CD1c-positive myeloid dendritic cell (primary cell): ENCODE results near the gene NOTCH1.

ENCODE experiments used
- DNase-seq: peaks from one replicate; pipeline ENCODE4 v3.0.0-alpha.2; 2016; ENCODE audit errors: extremely low spot score

Gene NOTCH1

DNA sequence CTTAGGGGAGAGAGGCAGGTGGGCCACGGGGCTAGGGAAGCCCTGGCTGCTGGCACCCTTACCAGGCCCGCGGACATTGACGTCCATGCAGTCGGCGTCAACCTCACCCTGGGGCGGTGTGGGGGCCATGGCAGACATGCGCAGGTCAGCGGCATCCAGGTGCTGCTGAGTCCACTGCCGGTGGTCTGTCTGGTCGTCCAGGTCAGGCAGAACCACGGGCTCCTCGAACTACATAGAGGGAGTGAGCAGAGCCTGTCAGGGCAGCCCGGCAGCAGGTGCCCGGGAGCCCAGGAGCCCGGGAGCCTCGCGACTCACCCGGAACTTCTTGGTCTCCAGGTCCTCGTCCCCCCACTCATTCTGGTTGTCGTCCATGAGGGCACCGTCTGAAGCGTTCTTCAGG is 44.2 kb downstream of the NOTCH1 start:
- no peak for DNase-seq

DNA sequence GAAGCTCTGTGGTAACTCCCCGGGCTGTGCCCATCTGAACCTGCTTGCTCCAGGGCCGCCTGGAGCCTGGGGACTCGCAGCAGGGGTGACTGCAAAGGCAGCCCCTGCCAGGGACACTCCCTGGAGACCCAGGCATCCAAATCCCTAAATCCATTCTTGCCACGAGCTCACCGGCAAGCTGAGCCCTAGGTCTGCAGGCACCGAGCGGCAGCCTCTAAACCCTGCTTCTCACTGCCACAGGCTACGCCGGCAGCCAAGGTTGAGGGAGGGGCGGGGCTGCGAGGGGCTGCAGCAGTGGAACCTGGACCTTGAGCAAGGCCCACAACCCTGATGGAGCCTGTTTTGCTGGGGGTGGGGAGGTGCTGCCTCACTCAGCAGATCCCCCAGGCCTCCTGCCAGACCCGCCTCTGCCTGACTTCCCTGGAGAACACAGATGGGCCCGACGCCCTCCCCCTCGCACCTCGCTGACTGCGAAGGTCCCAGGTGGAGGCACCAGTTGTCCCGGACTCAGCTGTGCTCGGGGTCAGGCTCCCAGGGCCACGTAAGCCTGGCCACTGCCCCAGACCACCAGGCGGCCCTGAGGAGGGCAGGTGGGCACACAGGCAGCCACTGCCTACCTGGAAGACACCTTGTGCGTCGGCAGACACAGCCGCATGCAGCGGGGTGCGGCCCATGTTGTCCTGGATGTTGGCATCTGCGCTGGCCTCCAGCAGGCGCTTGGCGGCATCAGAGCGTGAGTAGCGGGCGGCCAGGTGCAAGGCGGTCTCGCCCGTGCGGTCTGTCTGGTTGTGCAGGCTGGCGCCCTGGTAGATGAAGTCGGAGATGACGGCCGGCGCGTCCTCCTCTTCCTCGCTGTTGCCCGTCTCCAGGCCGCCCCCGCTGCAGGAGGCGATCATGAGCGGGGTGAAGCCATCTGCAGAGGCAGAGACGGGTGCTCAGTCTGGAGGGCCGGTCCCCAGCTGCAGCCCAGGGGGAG is 45.6 kb downstream of the NOTCH1 start:
- no peak for DNase-seq

DNA sequence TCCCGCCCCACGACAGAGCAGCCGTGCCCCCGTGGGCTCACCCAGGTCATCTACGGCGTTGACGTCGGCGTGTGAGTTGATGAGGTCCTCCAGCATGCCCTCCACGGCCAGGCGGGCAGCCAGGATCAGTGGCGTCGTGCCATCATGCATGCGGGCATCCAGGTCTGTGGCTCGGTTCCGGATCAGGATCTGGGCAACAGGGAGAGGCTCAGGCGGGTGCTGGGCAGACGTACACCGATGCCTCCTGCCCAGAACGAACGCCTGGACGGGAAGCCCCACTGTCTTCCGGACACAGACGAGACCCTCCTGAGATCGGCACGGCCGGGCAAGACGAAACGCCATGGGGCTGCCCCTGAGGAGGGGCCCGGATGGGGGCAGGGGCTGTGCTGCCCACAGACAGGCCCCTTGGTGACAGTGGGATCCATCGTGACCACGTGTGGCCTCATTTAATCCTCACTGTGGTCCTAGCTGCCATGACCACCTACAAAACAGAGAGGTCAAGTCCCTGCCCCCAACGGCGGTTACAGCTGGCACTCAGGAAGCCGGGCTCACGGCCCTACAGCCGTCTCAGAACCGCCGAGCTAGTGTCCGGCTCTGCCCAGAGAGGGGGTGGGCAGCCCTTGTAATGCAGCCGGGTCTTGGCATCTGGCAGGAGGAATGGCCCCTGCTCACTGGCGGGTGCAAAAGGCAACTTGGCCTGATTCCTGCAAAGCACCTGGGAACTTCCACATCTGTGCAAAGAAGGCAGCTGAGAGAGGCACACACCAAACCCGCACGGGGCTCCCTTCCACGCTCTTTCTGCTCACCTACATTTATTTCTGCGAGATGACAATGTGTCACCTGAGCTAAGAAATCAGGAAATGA is 46.5 kb downstream of the NOTCH1 start:
- DNase-seq: no peak

DNA sequence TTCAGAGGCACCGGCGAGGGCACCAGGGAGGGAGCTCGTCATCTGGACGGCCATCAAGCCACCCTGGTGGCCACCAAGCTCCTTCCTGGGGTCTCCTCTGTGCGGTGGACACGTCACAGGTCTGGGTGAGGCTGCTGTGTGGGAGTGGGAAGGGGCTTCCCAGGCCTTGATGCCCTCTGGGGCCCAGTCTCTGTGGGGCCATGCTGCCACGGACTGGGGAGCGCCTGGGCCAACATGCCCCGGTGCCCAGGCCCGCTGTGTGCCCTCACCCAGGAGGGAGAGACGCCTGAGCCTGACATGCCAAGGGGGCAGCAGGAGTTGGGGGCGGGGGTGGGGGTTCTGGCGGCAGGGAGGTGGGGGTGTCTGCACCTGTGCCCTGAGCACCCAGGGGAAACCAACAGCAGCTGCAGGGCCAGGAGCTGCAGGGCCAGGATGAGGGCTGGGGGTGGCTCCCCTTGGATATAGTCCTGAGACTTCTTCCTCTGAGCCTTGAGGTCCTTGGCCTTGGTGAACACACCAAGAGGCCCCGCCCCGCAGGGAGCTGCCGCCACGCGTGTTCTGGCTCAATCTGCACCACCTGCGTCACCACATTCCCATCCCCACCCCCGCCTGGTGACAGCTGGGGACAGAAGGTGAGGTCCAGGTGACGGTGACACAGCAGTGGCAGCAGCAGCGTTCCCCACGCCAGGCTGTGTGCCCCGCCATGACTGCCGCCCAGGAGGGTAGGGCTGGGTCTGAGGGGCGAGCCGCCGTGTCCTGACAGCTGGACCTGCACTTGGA is 47.7 kb downstream of the NOTCH1 start:
- no peak for DNase-seq

DNA sequence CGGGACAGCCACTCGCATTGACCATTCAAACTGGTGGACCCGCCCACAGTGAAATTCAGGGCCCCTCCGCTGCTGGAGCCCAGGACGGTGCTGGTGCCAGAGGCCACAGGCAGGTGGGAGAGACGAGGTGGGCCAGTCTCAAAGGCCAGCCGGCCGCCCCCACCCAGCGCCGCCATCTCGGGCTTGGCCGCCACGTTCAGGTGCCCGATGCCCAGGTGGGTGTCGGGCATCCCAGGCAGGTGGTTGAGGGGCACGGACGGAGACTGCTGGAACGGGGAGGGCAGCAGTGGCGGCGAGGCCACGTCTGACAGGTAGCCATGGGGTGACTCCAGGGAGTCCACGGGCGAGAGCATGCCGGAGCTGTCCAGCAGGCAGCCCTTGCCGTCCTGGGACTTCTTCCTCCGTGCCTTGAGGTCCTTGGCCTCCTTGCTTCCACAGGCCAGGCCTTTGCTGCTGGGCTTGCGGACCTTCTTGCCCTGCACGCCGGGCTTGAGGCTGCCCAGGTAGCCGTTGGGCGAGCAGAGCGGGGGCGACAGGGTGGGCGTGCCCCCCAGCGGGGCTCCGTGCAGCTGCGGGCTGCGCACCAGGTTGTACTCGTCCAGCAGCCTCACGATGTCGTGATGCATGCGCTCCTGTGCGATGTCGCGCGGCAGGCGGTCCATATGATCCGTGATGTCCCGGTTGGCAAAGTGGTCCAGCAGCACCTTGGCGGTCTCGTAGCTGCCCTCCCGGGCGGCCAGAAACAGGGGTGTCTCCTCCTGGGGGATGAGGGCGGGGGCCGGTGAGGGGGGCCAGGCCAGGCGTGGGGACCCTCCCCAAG is 48.8 kb downstream of the NOTCH1 start:
- DNase-seq: no peak

GRCh38 chr9:136496181-136496580 is 49.7 kb downstream of the NOTCH1 start:
- no peak for DNase-seq

DNA sequence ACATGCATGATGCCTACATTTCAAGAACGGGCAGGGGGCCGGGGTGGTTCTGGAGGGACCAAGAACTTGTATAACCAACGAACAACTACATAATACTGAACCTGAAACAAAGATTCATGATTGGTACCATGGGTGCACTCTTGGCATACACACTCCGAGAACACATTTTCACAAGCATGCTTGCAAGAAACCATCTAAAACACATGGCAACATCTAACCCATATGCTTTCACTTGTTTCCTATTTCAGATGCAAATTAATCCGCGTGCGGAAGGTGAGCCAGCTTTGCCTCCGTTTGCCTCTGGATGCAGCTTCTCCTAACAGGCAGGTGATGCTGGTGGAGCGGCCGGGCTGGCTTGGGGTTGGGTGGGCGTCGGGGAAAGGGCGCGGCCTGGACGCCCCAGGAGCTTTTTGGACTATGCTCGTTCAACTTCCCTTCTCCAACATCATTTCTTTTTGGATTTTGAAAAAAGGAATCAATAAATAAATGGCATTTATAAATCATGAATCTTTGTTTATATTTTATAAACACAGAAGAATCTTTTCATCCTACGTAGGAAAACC is 50.5 kb downstream of the NOTCH1 start:
- DNase-seq: no peak

- DNase-seq: no peak
These were observed 51.2 kb downstream of the NOTCH1 start for GRCh38 chr9:136494531-136495215.

DNA sequence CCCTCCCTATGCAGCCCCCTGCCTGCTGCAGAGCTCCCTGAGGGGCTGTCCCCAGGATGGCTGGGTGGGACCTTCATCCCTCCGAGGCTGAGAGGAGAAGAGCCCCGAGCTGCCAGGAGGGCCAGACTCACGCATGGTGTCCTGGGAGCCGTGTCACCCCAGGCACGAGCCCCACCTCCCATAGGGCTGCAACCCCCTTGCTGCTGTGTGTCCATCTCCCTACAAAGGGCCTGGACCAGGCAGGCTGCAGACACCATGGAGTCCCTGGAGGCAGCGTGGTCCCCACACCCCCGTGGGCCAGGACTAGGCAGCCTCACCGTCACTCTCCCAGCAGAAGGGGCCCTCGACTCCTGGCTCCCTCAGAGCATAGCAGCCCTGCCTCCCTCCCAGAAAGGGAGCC is 51.8 kb downstream of the NOTCH1 start:
- DNase-seq: no peak

- DNase-seq: no peak
These were observed 52.3 kb downstream of the NOTCH1 start for GRCh38 chr9:136493567-136493971.

DNA sequence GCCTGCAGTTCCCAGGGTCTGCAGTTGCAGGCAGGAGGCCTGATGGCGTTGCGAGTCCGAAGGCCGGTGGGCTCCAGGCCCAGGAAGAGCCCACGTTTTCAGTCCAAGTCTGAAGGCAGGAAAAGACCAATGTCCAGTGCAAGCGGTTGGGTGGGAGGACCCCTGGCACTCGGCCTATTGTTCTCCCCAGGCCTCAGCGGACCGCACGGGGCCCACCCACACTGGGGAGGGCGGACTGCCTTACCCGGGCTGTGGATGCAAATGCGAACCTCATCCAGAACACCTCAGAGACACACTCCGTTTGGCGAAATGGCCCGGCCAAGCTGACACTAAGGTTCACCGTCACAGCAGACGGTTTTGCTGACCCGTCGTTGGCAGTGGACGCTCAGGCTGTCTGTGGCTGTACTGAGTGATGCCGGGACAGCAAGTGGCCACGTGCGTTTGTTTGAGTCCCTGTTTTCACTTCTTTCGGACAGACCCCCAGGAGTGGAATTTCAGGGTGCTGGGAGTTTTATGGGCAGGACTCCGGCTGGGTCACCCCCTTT is 52.8 kb downstream of the NOTCH1 start:
- no peak for DNase-seq

DNA sequence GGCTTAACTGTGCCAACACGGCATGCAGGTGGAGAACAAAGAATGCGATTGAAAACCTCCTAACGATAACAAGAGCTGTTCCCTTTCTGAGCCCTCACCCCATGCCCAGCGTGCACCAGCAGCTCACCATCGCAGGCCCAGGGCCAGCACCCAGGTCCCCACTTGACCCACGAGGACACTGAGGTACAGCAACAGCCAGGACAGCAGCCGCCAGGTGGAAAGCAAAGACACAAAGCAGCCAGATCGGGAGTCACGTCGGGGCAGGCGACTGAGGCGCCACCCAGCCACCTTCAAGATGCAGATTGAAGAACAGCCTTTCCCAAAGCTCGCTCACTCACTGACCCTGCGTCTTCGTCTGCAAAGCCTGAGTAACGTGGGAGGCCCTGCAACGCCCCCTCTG is 56.1 kb downstream of the NOTCH1 start:
- no peak for DNase-seq

DNA sequence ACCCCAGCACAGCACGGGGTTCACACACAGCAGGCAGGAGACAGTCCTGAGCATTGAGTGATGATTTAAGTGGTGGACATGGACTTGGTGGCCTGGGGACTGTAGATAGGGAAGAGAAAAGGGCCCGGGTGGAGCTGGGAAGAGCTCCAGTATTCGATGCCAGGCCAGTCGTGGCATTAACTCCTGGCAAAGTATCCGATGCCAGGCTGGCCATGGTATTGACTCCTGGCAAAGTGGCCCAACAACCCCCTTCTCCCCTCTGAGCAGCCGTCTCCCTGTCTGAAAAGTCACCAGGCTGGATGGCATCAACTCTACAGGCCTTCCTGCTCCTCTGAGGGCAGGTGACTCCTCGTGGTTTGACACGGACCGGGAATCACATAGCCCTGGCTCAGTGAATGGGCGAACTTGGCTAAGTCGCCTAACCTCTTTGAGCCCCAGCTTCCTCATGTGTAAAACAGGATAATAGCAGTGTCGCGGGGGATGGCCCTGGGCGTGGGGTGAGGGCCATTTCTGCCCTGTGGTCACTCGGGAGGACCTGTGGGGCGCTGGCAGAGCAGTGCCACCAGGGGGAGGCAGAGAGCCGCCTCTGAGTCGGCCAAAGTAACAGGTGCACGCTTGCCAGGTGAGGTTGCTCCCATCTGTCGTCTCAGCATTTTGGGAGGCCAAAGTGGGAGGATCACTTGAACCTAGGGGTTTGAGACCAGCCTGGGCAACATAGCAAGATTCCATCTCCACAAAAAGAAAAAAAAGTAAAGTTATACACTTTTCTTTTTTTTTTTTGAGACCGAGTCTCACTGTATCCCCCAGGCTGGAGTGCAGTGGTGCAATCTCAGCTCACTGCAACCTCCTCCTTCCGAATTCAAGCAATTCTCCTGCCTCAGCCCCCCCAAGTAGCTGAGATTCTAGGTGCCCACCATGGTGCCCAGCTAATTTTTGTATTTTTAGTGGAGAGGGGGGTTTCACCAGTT is 57.3 kb downstream of the NOTCH1 start:
- peak; percentile 73 for DNase-seq

- DNase-seq: no peak
These were observed 58.2 kb downstream of the NOTCH1 start for GRCh38 chr9:136487672-136488071.

- DNase-seq: no peak
These were observed 58.8 kb downstream of the NOTCH1 start for GRCh38 chr9:136486823-136487620.

- no peak for DNase-seq
These were observed 59.7 kb downstream of the NOTCH1 start for GRCh38 chr9:136486131-136486530.
